Esophagus muscularis mucosa (tissue), 4 donors: ENCODE data around the gene AKR1C3. TPM values are rescaled to one million over a fixed set of nuclear protein-coding genes. Genes with fewer than 3 reads are reported as not detected.
"Not testable (repeated sequence)": the region's sequence is repeated elsewhere in the genome, so short reads cannot be mapped to it uniquely, and the experiment has no call there.

Source experiments
- DNase-seq: peaks from one replicate; pipeline ENCODE4 v3.0.0-alpha.2; 2017; ENCODE audit errors: extremely low spot score
- H3K27ac ChIP-seq, 4 donors: fragments of 200-600 bp; sonication (generic); replicated peaks in 1 of 4; 1 replicate in 3 of 4; 2 replicates in 1 of 4; pipeline ENCODE4 v1.5.1; 2016 to 2019; ENCODE audit warnings: mild to moderate bottlenecking in 1 of 4
- H3K27me3 ChIP-seq, 4 donors: fragments of 200-600 bp; sonication (generic); one replicate each; pipeline versions ENCODE4 v1.5.1 to v1.6.0; 2016 to 2019
- H3K36me3 ChIP-seq, 4 donors: fragments of 200-600 bp; sonication (generic); one replicate each; pipeline ENCODE4 v1.5.1; 2016 to 2019
- H3K4me1 ChIP-seq, 4 donors: fragments of 200-600 bp; sonication (generic); one replicate each; pipeline ENCODE4 v1.5.1; 2016 to 2019
- H3K4me3 ChIP-seq, 4 donors: fragments of 200-600 bp; sonication (generic); 1 replicate in 2 of 4; 2 replicates in 2 of 4; pipeline ENCODE4 v1.5.1; 2016 to 2019; ENCODE audit warnings: mild to moderate bottlenecking in 4 of 4, moderate library complexity in 1 of 4
- H3K9me3 ChIP-seq, 4 donors: fragments of 200-600 bp; sonication (generic); 1 replicate in 3 of 4; 2 replicates in 1 of 4; pipeline ENCODE4 v1.5.1; 2016 to 2019
- EP300 ChIP-seq: sonication (generic); formaldehyde crosslinking; IDR thresholded peaks from one replicate; pipeline ENCODE4 v1.6.1; 2017; ENCODE audit warnings: antibody characterized with exemption
- POLR2A ChIP-seq: fragments of 450-650 bp; IDR thresholded peaks from one replicate; pipeline ENCODE4 v1.6.1; 2017; ENCODE audit warnings: antibody characterized with exemption, moderate library complexity, mild to moderate bottlenecking, low read depth
- POLR2AphosphoS5 ChIP-seq, 2 donors: sonication (generic); formaldehyde crosslinking; IDR thresholded peaks; one replicate each; pipeline ENCODE4 v1.6.1; 2017; ENCODE audit warnings: antibody characterized with exemption in 2 of 2
- WGBS: methylation state at CpG from one replicate; pipeline ENCODE4 v1.1.5; 2018; 5-methylcytosine and 5-hydroxymethylcytosine counted together
- intact Hi-C: fragments of 100-400 bp; cut with DNase I; formaldehyde crosslinking; loops from one replicate; pipeline ENCODE4 v1.15.1; 2023
- total RNA-seq, 4 donors: library from RNA; depleted of rRNA; stranded (reverse); fragments of >200 nt; gene quantifications; one replicate each; pipeline versions ENCODE4 v1.1.0 to v1.2.1, GENCODE V29; 2016
- TF ChIP-seq, protein P1 (sequence below), 3 experiments: fragments of 200-600 bp in 2 of 3; fragments of 450-650 bp in 1 of 3; sonication (generic) in 2 of 3; IDR thresholded peaks; one replicate each; pipeline ENCODE4 v1.5.1; 2017 to 2019; ENCODE audit warnings: antibody characterized with exemption in 3 of 3, mild to moderate bottlenecking in 2 of 3, moderate library complexity in 1 of 3

Gene AKR1C3
- total RNA-seq, 4 donors from 2014 or later, result 12.1 to 29.7 (median 19.3) TPM

GRCh38 chr10:5116621-5117020 lies 22.4 kb downstream of the AKR1C3 start:
- H3K9me3 ChIP-seq, result no peaks in the 10 kb centered on the region
- WGBS, result 83% methylated on average over 5 of the region's 5 CpGs
- no peak for TF ChIP-seq POLR2A
- TF ChIP-seq EP300, result no peak
- TF ChIP-seq, protein P1, sequence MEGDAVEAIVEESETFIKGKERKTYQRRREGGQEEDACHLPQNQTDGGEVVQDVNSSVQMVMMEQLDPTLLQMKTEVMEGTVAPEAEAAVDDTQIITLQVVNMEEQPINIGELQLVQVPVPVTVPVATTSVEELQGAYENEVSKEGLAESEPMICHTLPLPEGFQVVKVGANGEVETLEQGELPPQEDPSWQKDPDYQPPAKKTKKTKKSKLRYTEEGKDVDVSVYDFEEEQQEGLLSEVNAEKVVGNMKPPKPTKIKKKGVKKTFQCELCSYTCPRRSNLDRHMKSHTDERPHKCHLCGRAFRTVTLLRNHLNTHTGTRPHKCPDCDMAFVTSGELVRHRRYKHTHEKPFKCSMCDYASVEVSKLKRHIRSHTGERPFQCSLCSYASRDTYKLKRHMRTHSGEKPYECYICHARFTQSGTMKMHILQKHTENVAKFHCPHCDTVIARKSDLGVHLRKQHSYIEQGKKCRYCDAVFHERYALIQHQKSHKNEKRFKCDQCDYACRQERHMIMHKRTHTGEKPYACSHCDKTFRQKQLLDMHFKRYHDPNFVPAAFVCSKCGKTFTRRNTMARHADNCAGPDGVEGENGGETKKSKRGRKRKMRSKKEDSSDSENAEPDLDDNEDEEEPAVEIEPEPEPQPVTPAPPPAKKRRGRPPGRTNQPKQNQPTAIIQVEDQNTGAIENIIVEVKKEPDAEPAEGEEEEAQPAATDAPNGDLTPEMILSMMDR (IDR thresholded peaks at IDR 0.05), result no peak
- TF ChIP-seq POLR2AphosphoS5 (IDR thresholded peaks at IDR 0.05), result no peak
- H3K4me3 ChIP-seq, result no peak overlapping the region
- no peak for DNase-seq
- intact Hi-C loops, result no loop called here
- H3K27ac ChIP-seq, result no peak overlapping the region
- H3K4me1 ChIP-seq, result no peaks in the 10 kb centered on the region
- no peaks in the 10 kb centered on the region for H3K36me3 ChIP-seq
- H3K27me3 ChIP-seq, result no peaks in the 10 kb centered on the region

DNA sequence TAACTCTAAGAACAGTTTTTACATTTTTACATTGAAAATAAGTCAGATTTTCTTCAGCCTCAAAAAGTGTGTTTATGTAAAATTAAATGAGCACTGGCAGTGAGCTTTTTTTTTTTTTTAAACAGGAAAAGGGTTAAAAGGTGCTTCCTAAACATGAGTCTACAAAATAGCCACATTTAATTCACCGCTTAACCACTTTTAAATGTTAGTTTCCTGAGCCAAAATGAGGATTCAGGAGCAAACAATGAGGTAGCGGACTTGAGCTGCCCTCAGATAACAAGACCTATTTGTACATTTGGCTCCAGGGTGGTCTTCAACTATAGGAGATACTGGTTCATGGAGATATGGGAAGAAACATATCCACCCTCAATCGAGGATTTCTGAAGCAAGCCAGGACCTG lies 22.8 kb downstream of the AKR1C3 start:
- H3K27me3 ChIP-seq, result no peaks in the 10 kb centered on the region
- no peaks in the 10 kb centered on the region for H3K9me3 ChIP-seq
- TF ChIP-seq POLR2AphosphoS5 (IDR thresholded peaks at IDR 0.05) (no peak), POLR2A (no peak), EP300 (no peak)
- TF ChIP-seq, protein P1 (IDR thresholded peaks at IDR 0.05), result no peak
- H3K4me3 ChIP-seq, result no peak overlapping the region
- H3K27ac ChIP-seq, result no peak overlapping the region
- H3K4me1 ChIP-seq, result no peaks in the 10 kb centered on the region
- DNase-seq, result no peak
- WGBS, result 35% methylated on average over 3 of the region's 3 CpGs
- intact Hi-C loops, result no loop called here
- H3K36me3 ChIP-seq, result no peaks in the 10 kb centered on the region

- H3K4me3 ChIP-seq, H3K27ac ChIP-seq, H3K36me3 ChIP-seq, H3K27me3 ChIP-seq, H3K9me3 ChIP-seq, DNase-seq, intact Hi-C loops, H3K4me1 ChIP-seq: not testable (repeated sequence)
- WGBS, result 77% methylated on average over 5 of the region's 5 CpGs
Measured at GRCh38 chr10:5119997-5120396, 25.8 kb downstream of the AKR1C3 start.

DNA sequence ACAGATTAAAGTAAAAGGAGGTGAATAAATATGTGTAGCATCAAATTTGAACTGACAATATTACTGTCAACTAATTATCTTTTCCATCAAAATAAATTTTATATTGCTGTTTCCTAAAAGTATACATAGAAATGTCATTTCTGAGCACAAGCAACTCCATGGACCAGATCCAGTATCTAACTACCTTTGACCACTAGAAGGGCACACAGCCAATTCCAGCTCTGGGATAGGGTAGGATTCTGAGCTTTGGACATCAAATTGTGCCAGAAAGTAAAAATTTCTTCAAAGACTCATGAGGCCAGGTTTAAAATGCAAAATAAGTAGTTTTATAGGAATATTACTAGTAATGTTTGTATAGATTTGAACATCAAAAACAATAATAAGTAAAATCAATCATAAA lies 29.7 kb downstream of the AKR1C3 start:
- Histone ChIP-seq H3K9me3 (peaks cover 0 to 13% (median 5%) of the 10 kb centered on the region in 4 donors), H3K27me3 (no peaks in the 10 kb centered on the region), H3K36me3 (no peaks in the 10 kb centered on the region), H3K4me3 (no peak overlapping the region), H3K4me1 (no peaks in the 10 kb centered on the region), H3K27ac (no peak overlapping the region)
- DNase-seq, result no peak
- intact Hi-C loops, result no loop called here
- TF ChIP-seq EP300 (no peak), POLR2AphosphoS5 (IDR thresholded peaks at IDR 0.05) (no peak), POLR2A (no peak)
- TF ChIP-seq, protein P1 (IDR thresholded peaks at IDR 0.05), result no peak

DNA sequence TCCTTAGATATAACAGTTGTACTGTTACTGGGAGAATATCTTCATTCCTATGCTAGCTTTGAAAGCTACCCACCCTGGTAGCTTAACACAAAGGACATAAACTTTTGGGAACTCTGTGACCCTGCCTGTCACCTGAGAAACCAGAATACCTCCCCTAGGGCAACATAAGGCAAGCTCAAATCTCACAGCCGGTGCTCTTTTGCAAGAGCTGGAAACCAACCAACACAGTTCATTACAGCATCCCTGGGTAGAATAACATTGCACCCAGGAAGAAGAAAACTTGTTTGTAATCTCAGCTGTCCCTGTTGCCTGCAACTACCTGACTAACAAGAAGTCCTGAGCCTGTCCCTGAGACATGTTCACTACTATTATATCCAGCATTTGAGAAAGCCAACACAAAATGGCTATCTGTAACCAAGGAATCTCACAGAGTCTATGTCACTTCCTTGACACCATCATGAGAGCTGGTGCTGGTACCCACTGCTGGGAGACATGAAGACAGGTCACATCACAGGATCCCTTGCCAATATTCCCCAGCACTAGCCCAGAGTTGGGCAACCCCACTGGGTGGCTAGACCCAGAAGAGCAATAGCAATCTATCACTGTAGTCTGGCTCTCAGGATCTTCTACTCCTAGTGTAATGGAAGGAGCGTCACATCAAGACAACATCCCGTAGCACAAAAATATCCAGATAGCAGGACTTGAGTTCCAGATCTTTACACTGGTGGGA lies 31.3 kb downstream of the AKR1C3 start:
- intact Hi-C loops, result no loop called here
- no peak for TF ChIP-seq POLR2AphosphoS5 (IDR thresholded peaks at IDR 0.05)
- no peak for TF ChIP-seq POLR2A
- TF ChIP-seq EP300, result no peak
- TF ChIP-seq, protein P1 (IDR thresholded peaks at IDR 0.05), result no peak
- DNase-seq, result no peak

More for the DNA sequence above, 31.3 kb downstream of the AKR1C3 start:
- no peak overlapping the region for H3K4me3 ChIP-seq
- WGBS, result 97% methylated on average over 3 of the region's 3 CpGs
- no peaks in the 10 kb centered on the region for H3K4me1 ChIP-seq
- H3K9me3 ChIP-seq, result peaks cover 0 to 13% (median 5%) of the 10 kb centered on the region in 4 donors
- no peak overlapping the region for H3K27ac ChIP-seq
- H3K36me3 ChIP-seq, result no peaks in the 10 kb centered on the region
- no peaks in the 10 kb centered on the region for H3K27me3 ChIP-seq
